C4-2B (cell line): Measurements from ENCODE around the gene RAP1GAP.

Source experiments
- CTCF ChIP-seq: fragments of 450-650 bp; conservative IDR thresholded peaks from 2 replicates; pipeline ENCODE4 v1.5.1; 2017; ENCODE audit warnings: mild to moderate bottlenecking
- ZFX ChIP-seq: fragments of 450-650 bp; IDR thresholded peaks from 2 replicates; pipeline ENCODE4 v1.6.1; 2017

- TF ChIP-seq CTCF (no peak), ZFX (no peak)
Observed at GRCh38 chr1:21662426-21663247, 6.5 kb downstream of the RAP1GAP start.
